ENCODE data around the gene TTLL11.

Gene TTLL11

DNA sequence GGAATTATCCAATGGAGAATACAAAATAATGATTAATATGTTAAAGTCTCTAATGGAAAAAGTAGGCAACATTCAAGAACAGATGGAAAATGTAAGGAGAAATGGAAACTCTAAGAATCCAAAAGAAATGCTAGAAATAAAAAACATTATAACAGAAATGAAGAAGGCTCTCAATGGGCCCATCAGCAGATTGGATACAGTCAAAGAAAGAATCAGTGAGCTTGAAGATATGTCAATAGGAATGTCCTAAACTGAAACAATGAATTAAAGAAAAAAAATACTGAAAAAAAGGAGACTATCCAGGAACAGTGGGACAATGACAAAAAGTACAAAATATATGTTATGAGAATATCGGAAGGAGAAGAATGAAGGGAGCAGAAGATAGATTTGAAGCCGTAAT lies 248.5 kb downstream of the TTLL11 start:
- TF ChIP-seq, protein P1, sequence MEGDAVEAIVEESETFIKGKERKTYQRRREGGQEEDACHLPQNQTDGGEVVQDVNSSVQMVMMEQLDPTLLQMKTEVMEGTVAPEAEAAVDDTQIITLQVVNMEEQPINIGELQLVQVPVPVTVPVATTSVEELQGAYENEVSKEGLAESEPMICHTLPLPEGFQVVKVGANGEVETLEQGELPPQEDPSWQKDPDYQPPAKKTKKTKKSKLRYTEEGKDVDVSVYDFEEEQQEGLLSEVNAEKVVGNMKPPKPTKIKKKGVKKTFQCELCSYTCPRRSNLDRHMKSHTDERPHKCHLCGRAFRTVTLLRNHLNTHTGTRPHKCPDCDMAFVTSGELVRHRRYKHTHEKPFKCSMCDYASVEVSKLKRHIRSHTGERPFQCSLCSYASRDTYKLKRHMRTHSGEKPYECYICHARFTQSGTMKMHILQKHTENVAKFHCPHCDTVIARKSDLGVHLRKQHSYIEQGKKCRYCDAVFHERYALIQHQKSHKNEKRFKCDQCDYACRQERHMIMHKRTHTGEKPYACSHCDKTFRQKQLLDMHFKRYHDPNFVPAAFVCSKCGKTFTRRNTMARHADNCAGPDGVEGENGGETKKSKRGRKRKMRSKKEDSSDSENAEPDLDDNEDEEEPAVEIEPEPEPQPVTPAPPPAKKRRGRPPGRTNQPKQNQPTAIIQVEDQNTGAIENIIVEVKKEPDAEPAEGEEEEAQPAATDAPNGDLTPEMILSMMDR (IDR thresholded peaks at IDR 0.05): no peak
- no peak for TF ChIP-seq ZFX (IDR thresholded peaks at IDR 0.05; ENCODE audit: borderline replicate concordance)

DNA sequence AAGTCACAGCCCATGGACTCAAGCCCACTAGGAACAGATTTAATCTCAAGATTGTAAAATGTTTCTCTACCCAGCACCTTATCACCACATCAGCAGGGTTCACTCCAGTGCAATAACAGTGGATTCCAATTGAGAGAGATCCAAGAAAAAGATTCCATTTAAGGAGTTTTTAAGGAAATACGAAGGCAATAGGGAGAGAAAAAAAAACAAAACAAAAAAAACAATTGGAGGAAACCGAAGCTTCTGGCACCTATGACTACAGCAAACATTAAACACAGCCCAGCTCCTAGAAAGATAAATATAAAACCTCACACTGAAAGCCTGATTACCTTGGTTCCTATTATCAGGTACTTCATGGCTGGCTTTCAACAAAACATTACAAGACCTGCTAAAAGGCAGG lies 249.0 kb downstream of the TTLL11 start:
- no peak overlapping the region for H3K27ac ChIP-seq
- TF ChIP-seq ZFX (IDR thresholded peaks at IDR 0.05; ENCODE audit: borderline replicate concordance): no peak
- TF ChIP-seq, protein P1 (IDR thresholded peaks at IDR 0.05): no peak

More for the DNA sequence above, 248.5 kb downstream of the TTLL11 start:
- no peak overlapping the region for H3K27ac ChIP-seq

DNA sequence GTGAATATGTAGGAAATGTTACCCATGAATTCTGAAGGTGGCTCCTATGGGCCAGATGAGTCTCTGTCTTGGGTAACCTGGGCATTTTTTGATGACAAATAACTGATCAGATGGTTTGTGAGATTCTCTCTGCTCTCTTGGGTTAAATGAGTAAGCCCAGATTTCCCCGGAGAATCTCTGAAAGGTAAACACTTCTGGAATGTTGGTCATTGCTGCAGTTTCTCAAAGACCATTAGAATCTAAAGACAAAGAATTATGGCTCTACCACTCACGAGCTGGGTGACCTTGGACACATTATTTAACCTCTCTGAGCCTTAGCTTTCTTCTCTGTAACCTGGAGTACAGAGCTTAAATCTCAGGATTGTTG lies 250.5 kb downstream of the TTLL11 start:
- no peak overlapping the region for H3K27ac ChIP-seq
- TF ChIP-seq, protein P1 (IDR thresholded peaks at IDR 0.05): no peak
- no peak for TF ChIP-seq ZFX (IDR thresholded peaks at IDR 0.05; ENCODE audit: borderline replicate concordance)

DNA sequence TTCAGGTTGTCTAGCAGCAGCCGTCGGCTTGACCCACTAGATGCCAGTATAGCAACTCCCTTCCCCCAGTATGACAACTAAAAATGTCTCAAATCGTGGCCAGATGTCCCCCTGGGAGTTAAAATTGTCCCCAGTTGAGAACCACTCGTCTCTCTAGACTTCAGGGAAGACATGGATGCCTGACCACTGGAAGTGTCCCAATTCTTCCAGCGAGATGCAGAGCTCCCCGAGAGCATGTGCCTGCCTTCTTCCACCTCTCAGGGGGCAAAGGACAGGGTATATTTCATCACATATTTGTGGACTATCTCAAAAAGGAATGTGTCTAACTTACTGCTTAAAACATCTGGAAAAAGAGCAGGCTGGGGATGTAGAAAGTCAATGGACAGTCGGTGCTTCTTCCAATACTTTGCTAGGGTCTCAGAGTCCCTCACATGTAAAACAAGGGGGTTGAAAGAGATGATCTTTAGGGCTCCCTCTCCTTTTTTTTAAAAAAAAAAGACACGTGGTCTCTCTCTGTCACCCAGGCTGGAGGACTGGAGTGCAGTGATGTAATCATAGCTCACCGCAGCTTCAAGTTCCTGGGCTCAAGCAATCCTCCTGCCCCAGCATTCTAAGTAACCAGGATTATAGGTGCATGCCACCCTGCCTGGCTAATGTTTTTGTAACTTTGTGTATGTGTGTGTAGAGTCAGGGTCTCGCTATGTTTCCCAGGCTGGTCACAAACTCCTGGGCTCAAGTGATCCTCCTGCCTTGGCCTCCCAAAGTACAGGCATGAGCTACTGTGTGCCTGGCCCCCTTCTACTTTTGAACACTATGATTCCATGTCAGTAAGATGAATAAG lies 251.1 kb downstream of the TTLL11 start:
- H3K27ac ChIP-seq: no peak overlapping the region
- TF ChIP-seq, protein P1 (IDR thresholded peaks at IDR 0.05): no peak
- TF ChIP-seq ZFX (IDR thresholded peaks at IDR 0.05; ENCODE audit: borderline replicate concordance): no peak

DNA sequence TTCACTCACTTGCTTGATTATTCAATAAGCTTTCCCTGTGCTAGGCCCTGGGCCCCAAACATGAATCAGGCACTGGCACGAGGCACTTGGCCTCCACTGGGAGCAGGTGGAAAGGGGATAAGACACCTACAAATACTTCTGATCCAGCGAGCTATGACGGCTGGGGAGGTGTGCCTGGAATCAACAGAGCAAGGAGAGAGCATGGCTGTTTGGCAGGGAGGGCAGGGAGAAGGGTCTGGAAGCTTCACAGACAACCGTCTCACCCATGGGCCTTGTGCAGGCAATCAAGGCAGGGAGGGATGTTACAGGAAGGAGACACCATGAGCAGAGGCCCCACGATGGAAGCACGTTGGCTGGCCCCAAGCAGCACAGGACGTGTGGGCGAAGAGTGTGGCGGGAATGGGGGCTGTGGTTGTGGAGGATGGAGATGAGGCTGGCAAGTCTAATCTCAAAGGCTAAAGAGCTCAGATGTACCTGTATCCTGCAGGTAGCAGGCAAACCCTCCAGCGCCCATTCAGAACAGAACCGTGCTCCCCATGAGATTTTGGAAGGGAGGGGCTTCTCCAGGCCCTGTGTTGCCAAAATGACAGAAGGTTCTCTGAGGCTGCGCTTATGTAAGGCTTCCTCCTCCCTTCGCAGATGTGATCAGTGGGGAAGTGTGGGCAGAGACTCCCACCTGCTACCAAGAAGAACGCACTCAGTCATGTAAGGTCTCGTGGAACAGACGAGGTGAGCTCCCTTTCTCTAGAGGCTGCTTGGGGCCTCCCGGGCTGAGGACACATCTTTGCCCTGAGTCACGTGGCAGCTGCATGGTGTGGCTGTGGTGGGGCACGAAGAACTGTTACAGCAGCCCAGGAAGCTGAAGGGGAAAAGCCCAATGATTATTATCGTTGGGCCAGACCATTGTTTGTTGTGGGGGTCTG lies 252.0 kb downstream of the TTLL11 start:
- H3K27ac ChIP-seq: no peak overlapping the region
- TF ChIP-seq ZFX (IDR thresholded peaks at IDR 0.05; ENCODE audit: borderline replicate concordance): no peak
- TF ChIP-seq, protein P1 (IDR thresholded peaks at IDR 0.05): no peak

DNA sequence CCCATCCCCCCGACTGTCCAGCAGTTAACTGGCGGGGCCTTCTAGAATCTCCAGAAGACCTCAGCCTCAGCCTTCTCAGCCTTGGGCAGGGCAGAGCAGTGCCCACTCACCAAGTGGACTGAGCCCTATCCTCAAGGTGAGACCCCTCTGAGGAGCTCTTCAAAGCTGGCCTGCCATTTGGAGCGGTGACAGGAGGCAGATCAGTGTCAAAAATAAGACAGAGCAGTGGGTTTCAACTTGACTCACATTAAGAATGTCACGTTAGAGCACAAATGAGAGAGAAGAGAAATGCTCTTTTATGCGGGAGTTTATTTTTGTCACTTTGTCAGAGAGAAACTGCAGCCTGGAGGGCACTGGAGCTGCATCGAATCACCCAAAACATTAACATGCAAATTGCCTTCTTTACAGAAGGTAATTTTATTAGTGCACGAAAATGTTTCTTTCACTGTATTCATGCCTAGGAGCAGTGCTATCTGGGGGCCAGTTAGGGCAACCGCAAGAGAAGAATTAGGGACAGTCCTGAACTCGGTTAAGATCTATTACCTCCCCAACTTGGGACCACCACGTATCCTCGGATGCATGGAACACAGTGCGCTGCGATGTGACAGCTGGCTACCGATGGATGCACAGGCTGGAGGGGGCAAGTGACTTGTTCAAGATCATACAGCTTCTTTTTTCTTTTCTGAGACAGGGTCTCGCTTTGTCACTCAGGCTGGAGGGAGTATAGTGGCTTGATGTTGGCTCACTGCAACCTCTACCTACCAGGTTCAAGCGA lies 253.2 kb downstream of the TTLL11 start:
- no peak overlapping the region for H3K27ac ChIP-seq
- TF ChIP-seq ZFX (IDR thresholded peaks at IDR 0.05; ENCODE audit: borderline replicate concordance): no peak
- TF ChIP-seq, protein P1 (IDR thresholded peaks at IDR 0.05): no peak

All from 22Rv1 (cell line).